RWPE2 (cell line): ENCODE measurements around the gene FER.

Source experiments
- ATAC-seq: fragments of 200-7000 bp; cut with Tn5 transposase; 3 replicates; pipeline ENCODE4 v1.9.1; 2021; ENCODE audit warnings: low read depth
- DNase-seq: peaks from one replicate; pipeline ENCODE4 v3.0.0-alpha.2; 2020; ENCODE audit warnings: low spot score
- H3K27ac ChIP-seq: fragments of 450-650 bp; 2 replicates; pipeline ENCODE4 v1.5.1; 2017; ENCODE audit warnings: mild to moderate bottlenecking; ENCODE audit not compliant: poor library complexity, severe bottlenecking
- H3K27me3 ChIP-seq: fragments of 250-450 bp; sonication (Bioruptor Pico); 2 replicates; pipeline ENCODE4 v1.5.1; 2021; ENCODE audit warnings: mild to moderate bottlenecking, moderate library complexity; ENCODE audit not compliant: insufficient read depth, poor library complexity, severe bottlenecking
- H3K36me3 ChIP-seq: fragments of 250-450 bp; sonication (Bioruptor Pico); 2 replicates; pipeline ENCODE4 v1.5.1; 2020; ENCODE audit warnings: low read depth, mild to moderate bottlenecking, moderate library complexity
- H3K4me1 ChIP-seq: fragments of 250-450 bp; sonication (Bioruptor Pico); 2 replicates; pipeline ENCODE4 v1.5.1; 2021; ENCODE audit warnings: mild to moderate bottlenecking, moderate library complexity; ENCODE audit not compliant: insufficient read depth, poor library complexity, severe bottlenecking
- H3K4me3 ChIP-seq: fragments of 250-450 bp; sonication (Bioruptor Pico); 2 replicates; pipeline ENCODE4 v1.5.1; 2021; ENCODE audit warnings: mild to moderate bottlenecking, moderate library complexity; ENCODE audit not compliant: severe bottlenecking
- H3K9me3 ChIP-seq: fragments of 250-450 bp; sonication (Bioruptor Pico); 2 replicates; pipeline ENCODE4 v1.5.1; 2021; ENCODE audit warnings: mild to moderate bottlenecking, moderate library complexity; ENCODE audit not compliant: severe bottlenecking
- CTCF ChIP-seq: fragments of 450-650 bp; IDR thresholded peaks from one replicate; pipeline ENCODE4 v1.5.1; 2017; ENCODE audit warnings: mild to moderate bottlenecking, moderate library complexity; ENCODE audit not compliant: poor library complexity, severe bottlenecking

Gene FER

DNA sequence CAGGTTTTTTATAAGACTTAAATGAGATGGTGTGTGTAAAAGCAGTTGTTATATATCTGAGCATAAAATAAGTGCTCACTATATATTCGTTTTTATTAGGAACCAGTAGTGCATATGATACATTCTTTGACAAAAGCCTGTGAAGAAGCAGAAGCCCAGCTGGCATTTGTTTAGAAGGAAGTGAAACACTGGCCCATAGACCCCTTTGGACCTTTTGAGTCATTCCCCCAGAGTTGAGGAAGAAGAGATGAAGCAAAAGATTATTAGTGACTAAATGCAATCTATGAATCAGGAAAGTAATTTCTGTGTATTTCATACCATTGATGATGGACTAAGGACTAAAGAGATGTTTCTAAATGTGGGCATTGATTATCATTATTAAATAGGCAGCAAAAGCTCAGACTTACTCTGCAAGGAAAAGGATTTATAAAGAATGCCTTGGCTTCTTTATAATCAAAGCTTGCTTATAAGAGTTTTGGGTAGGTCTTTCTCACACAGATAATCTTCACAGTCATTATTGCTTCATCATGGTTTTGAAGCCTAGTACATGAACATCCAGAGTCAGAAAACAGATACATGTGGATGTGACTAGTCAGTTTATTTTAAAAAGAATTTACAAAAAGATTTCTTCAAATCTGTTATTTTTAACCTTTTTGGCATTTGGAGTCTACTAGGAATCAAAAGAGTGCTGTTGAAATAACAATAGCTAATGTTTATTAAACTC lies 16.9 kb upstream of the FER start:
- no peak for ATAC-seq
- DNase-seq, result no peak
- H3K4me3 ChIP-seq, result no peak overlapping the region
- H3K4me1 ChIP-seq, result peaks cover 7% of the 10 kb centered on the region
- H3K27ac ChIP-seq, result no peak overlapping the region
- no peak for TF ChIP-seq CTCF
- H3K36me3 ChIP-seq, result no peaks in the 10 kb centered on the region
- no peaks in the 10 kb centered on the region for H3K27me3 ChIP-seq
- H3K9me3 ChIP-seq, result no peaks in the 10 kb centered on the region

- H3K4me1 ChIP-seq, result no peaks in the 10 kb centered on the region
- H3K4me3 ChIP-seq, result no peak overlapping the region
- ATAC-seq, result no peak
- H3K9me3 ChIP-seq, result no peaks in the 10 kb centered on the region
- H3K36me3 ChIP-seq, result no peaks in the 10 kb centered on the region
- TF ChIP-seq CTCF, result no peak
- no peak overlapping the region for H3K27ac ChIP-seq
- no peak for DNase-seq
- no peaks in the 10 kb centered on the region for H3K27me3 ChIP-seq
Measured at GRCh38 chr5:108735790-108736189, 11.9 kb upstream of the FER start.

DNA sequence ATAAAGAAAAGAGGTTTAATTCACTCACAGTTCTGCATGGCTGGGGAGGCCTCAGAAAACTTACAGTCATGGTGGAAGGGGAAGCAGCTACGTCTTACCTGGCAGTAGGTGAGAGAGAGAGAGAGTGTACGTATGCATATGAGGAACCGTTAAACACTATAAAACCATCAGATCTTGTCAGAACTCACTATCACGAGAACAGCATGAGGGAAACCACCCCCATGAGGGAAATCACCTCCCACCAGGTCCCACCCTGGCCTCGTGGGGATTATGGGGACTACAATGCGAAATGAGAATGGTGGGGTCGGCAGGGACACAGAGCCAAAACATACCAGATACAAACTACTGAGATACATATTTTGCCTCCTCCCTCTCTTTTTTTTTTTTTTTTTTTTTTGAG lies 10.8 kb upstream of the FER start:
- ATAC-seq, result no peak
- Histone ChIP-seq H3K4me3 (no peak overlapping the region), H3K4me1 (no peaks in the 10 kb centered on the region), H3K27ac (no peak overlapping the region), H3K9me3 (no peaks in the 10 kb centered on the region), H3K27me3 (no peaks in the 10 kb centered on the region), H3K36me3 (no peaks in the 10 kb centered on the region)
- DNase-seq, result no peak
- TF ChIP-seq CTCF, result no peak

GRCh38 chr5:108739376-108739775 lies 8.3 kb upstream of the FER start:
- H3K27me3 ChIP-seq, result no peaks in the 10 kb centered on the region
- no peak overlapping the region for H3K4me3 ChIP-seq
- DNase-seq (no peak), ATAC-seq (peak; percentile 48; the same call in 1 of the 3 replicates)
- H3K36me3 ChIP-seq, result no peaks in the 10 kb centered on the region
- no peak for TF ChIP-seq CTCF
- no peaks in the 10 kb centered on the region for H3K9me3 ChIP-seq
- no peaks in the 10 kb centered on the region for H3K4me1 ChIP-seq
- no peak overlapping the region for H3K27ac ChIP-seq

DNA sequence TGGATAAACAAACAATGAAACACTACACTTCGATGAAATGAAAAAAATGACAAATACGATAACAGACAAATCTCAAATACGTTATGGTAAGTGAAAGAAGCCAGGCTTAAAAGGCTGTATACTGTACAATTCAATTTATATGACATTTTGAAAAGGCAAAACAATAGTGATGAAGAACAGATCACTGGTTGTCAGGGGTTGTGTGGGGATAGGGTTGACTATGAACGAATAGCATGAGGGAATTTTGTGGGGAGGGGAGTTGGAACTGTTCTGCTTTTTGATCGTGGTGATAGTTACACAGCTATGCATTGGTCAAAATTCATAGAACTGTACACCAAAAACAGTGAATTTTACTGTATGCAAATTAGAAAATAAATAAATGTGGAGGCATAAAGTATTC lies 7.8 kb upstream of the FER start:
- ATAC-seq, result no peak
- Histone ChIP-seq H3K9me3 (no peaks in the 10 kb centered on the region), H3K27me3 (no peaks in the 10 kb centered on the region), H3K4me3 (no peak overlapping the region), H3K4me1 (no peaks in the 10 kb centered on the region), H3K36me3 (no peaks in the 10 kb centered on the region), H3K27ac (no peak overlapping the region)
- DNase-seq, result no peak
- no peak for TF ChIP-seq CTCF
